SK-N-SH (cell line): ENCODE data around the gene GIPC2. TPM values are rescaled to one million over a fixed set of nuclear protein-coding genes. Genes with fewer than 3 reads are reported as not detected.

Experiments
- CTCF ChIA-PET: fragments of 300-600, 350-600 bp; formaldehyde crosslinking; extraction: SDS; loops from one replicate; lab custom pipeline; 2021; lab: Yijun Ruan, JAX
- POLR2A ChIA-PET: fragments of 350-600 bp; sonication (Branson Sonifier 250); formaldehyde crosslinking; extraction: SDS; loops from one replicate; lab custom pipeline; 2020; ENCODE audit warnings: antibody characterized with exemption, inconsistent platforms; lab: Yijun Ruan, JAX
- DNase-seq: peaks from one replicate; pipeline ENCODE4 v3.0.0; 2012
- H2AFZ ChIP-seq: fragments of 200-600 bp; sonication (generic); 2 replicates; pipeline ENCODE4 v1.8.1; 2016; ENCODE audit warnings: antibody characterized with exemption, mild to moderate bottlenecking, low read depth
- H3F3A ChIP-seq: fragments of 200-600 bp; sonication (generic); replicated peaks from 2 replicates; pipeline ENCODE3; 2016; ENCODE audit warnings: antibody characterized with exemption, mild to moderate bottlenecking; ENCODE audit not compliant: insufficient read depth
- H3K27ac ChIP-seq, 2 experiments: fragments of 200-500 bp in 1 of 2; fragments of 200-600 bp in 1 of 2; sonication (Bioruptor generic) in 1 of 2; sonication (generic), shearing (Covaris generic) in 1 of 2; 2 replicates each; pipeline versions ENCODE4 v1.5.1 to v1.6.1; 2014 to 2016; ENCODE audit warnings: low read depth in 2 of 2, inconsistent platforms in 1 of 2, low read length in 1 of 2, mild to moderate bottlenecking in 1 of 2, mixed read lengths in 1 of 2
- H3K27me3 ChIP-seq: fragments of 200-600 bp; sonication (generic), shearing (Covaris generic); 2 replicates; pipeline ENCODE4 v1.6.1; 2016; ENCODE audit warnings: mixed run types; ENCODE audit not compliant: insufficient read depth
- H3K36me3 ChIP-seq, 2 experiments: fragments of 200-500 bp in 1 of 2; fragments of 200-600 bp in 1 of 2; sonication (Bioruptor generic) in 1 of 2; sonication (generic) in 1 of 2; replicated peaks in 1 of 2; 2 replicates each; pipeline versions ENCODE3 to v1.5.1; 2014 to 2016; ENCODE audit warnings: low read length in 1 of 2, mild to moderate bottlenecking in 1 of 2; ENCODE audit not compliant: insufficient read depth in 2 of 2, control insufficient read depth in 1 of 2
- H3K4me1 ChIP-seq, 2 experiments: fragments of 200-500 bp in 1 of 2; fragments of 200-600 bp in 1 of 2; sonication (Bioruptor generic) in 1 of 2; sonication (generic), shearing (Covaris generic) in 1 of 2; 2 replicates each; pipeline versions ENCODE4 v1.5.1 to v1.6.1; 2014 to 2016; ENCODE audit warnings: low read depth in 1 of 2, low read length in 1 of 2, mixed run types in 1 of 2; ENCODE audit not compliant: insufficient read depth in 2 of 2, control insufficient read depth in 1 of 2
- H3K4me2 ChIP-seq: fragments of 200-600 bp; sonication (generic), shearing (Covaris generic); 2 replicates; pipeline ENCODE4 v1.6.1; 2017; ENCODE audit warnings: mixed run types
- H3K4me3 ChIP-seq, 2 experiments: fragments of 200-500 bp in 1 of 2; fragments of 200-600 bp in 1 of 2; sonication (Bioruptor generic) in 1 of 2; sonication (generic), shearing (Covaris generic) in 1 of 2; 2 replicates each; pipeline versions ENCODE4 v1.5.1 to v1.8.1; 2014 to 2016; ENCODE audit warnings: low read depth in 2 of 2, inconsistent platforms in 1 of 2, low read length in 1 of 2, mild to moderate bottlenecking in 1 of 2, mixed read lengths in 1 of 2, moderate library complexity in 1 of 2
- H3K79me2 ChIP-seq: fragments of 200-600 bp; sonication (generic); 2 replicates; pipeline ENCODE4 v1.8.1; 2017; ENCODE audit warnings: mild to moderate bottlenecking; ENCODE audit not compliant: insufficient read depth
- H3K9ac ChIP-seq: fragments of 200-600 bp; sonication (generic); 2 replicates; pipeline ENCODE4 v1.6.1; 2017; ENCODE audit warnings: mixed run types
- H3K9me2 ChIP-seq: fragments of 200-600 bp; sonication (generic); 2 replicates; pipeline ENCODE4 v1.6.1; 2017; ENCODE audit warnings: mixed run types
- H3K9me3 ChIP-seq: fragments of 200-600 bp; sonication (generic); 2 replicates; pipeline ENCODE4 v1.6.1; 2017; ENCODE audit warnings: mixed run types, mild to moderate bottlenecking, moderate library complexity
- H4K20me1 ChIP-seq: fragments of 200-600 bp; sonication (generic); 2 replicates; pipeline ENCODE4 v1.6.1; 2017; ENCODE audit warnings: mild to moderate bottlenecking, mixed run types; ENCODE audit not compliant: insufficient read depth
- FOXJ3 ChIP-seq: sonication (generic); formaldehyde crosslinking; IDR thresholded peaks from 2 replicates; pipeline ENCODE4 v1.5.1; 2020; ENCODE audit warnings: mild to moderate bottlenecking, missing genetic modification reagents
- GATA2 ChIP-seq: sonication (generic); formaldehyde crosslinking; IDR thresholded peaks from 2 replicates; pipeline ENCODE4 v1.5.0; 2020; ENCODE audit warnings: mild to moderate bottlenecking, missing genetic modification reagents
- JUND ChIP-seq: IDR thresholded peaks from 2 replicates; pipeline ENCODE4 v1.4.0; 2012
- NRF1 ChIP-seq: IDR thresholded peaks from 2 replicates; pipeline ENCODE4 v1.6.1; 2012; ENCODE audit warnings: low read depth, mild to moderate bottlenecking, low read length
- RCOR1 ChIP-seq: fragments of 150-350 bp; IDR thresholded peaks from 2 replicates; pipeline ENCODE4 v1.6.1; 2017; ENCODE audit warnings: antibody characterized with exemption, low read length
- REST ChIP-seq: IDR thresholded peaks from 2 replicates; pipeline ENCODE4 v1.6.1; 2012; ENCODE audit warnings: mild to moderate bottlenecking, low read depth, low read length, moderate library complexity
- SIN3A ChIP-seq: IDR thresholded peaks from 2 replicates; pipeline ENCODE4 v1.6.1; 2012; ENCODE audit warnings: low read depth, mild to moderate bottlenecking, low read length, moderate library complexity, borderline replicate concordance
- SMC3 ChIP-seq: IDR thresholded peaks from 2 replicates; pipeline ENCODE4 v1.6.1; 2012; ENCODE audit warnings: low read depth, low read length, improper control_type of control experiment
- TAF1 ChIP-seq: IDR thresholded peaks from 2 replicates; pipeline ENCODE4 v1.6.1; 2012; ENCODE audit warnings: low read depth, mild to moderate bottlenecking, low read length, moderate library complexity, borderline replicate concordance
- TCF12 ChIP-seq: IDR thresholded peaks from 2 replicates; pipeline ENCODE4 v1.4.0; 2012
- TEAD4 ChIP-seq: IDR thresholded peaks from 2 replicates; pipeline ENCODE4 v1.4.0; 2012; ENCODE audit warnings: mild to moderate bottlenecking, borderline replicate concordance; ENCODE audit not compliant: insufficient read depth
- USF1 ChIP-seq: IDR thresholded peaks from 2 replicates; pipeline ENCODE4 v1.4.0; 2012; ENCODE audit warnings: low read depth, borderline replicate concordance
- ZBTB33 ChIP-seq: IDR thresholded peaks from 2 replicates; pipeline ENCODE4 v1.4.0; 2012; ENCODE audit warnings: low read depth, borderline replicate concordance
- WGBS: methylation state at CpG from one replicate; pipeline ENCODE4 v1.1.6; 2017; ENCODE audit warnings: low lambda C conversion rate; 5-methylcytosine and 5-hydroxymethylcytosine counted together
- polyA plus RNA-seq, 3 experiments: library from polyadenylated mRNA; depleted of rRNA; stranded (reverse); fragments of >200 nt; gene quantifications; 2 replicates each; pipeline ENCODE4 v1.2.3, GENCODE V29; 2012
- TF ChIP-seq, protein P1 (sequence below): IDR thresholded peaks from 2 replicates; pipeline ENCODE4 v1.4.0; 2012; ENCODE audit warnings: low read depth

GIPC2 gene
- polyA plus RNA-seq, 1 of the 3 experiments (the other 2 are of a cell fraction): 0.02 TPM

GRCh38 chr1:78090472-78091133 lies 44.8 kb downstream of the GIPC2 start:
- H3K27ac ChIP-seq: peak overlapping the region; percentile 30 to 31; a peak in 2 of 4 replicates
- ChIA-PET POLR2A (no interaction called here), CTCF (no interaction called here)
- no peak for TF ChIP-seq RCOR1
- TF ChIP-seq TCF12: 0 out of 2 replicates have a peak, but pooled peaks have one; percentile 37
- H3F3A ChIP-seq: peaks cover 9% of the 10 kb centered on the region
- no peaks in the 10 kb centered on the region for H3K27me3 ChIP-seq
- H3K4me1 ChIP-seq: peaks cover 0 to 11% of the 10 kb centered on the region in 2 experiments; a peak in 1 of 4 replicates
- 65% methylated on average over 3 of the region's 3 CpGs for WGBS
- H3K9ac ChIP-seq: no peak overlapping the region
- H3K36me3 ChIP-seq: peaks cover 0 to 5% of the 10 kb centered on the region in 2 experiments
- H4K20me1 ChIP-seq: no peaks in the 10 kb centered on the region
- H3K9me2 ChIP-seq: no peaks in the 10 kb centered on the region
- no peak for DNase-seq
- no peaks in the 10 kb centered on the region for H3K79me2 ChIP-seq
- H3K9me3 ChIP-seq: peaks cover 6% of the 10 kb centered on the region; the same call in 1 of the 2 replicates
- no peak overlapping the region for H3K4me2 ChIP-seq
- H3K4me3 ChIP-seq: no peak overlapping the region
- no peak overlapping the region for H2AFZ ChIP-seq

GRCh38 chr1:78091215-78091813 lies 45.5 kb downstream of the GIPC2 start:
- Histone ChIP-seq H4K20me1 (no peaks in the 10 kb centered on the region), H3K4me1 (peaks cover 0 to 15% of the 10 kb centered on the region in 2 experiments; a peak in 1 of 4 replicates), H2AFZ (no peak overlapping the region), H3K9me3 (peaks cover 2% of the 10 kb centered on the region; the same call in 1 of the 2 replicates), H3K9ac (no peak overlapping the region), H3K4me2 (no peak overlapping the region), H3K4me3 (no peak overlapping the region), H3K79me2 (no peaks in the 10 kb centered on the region), H3F3A (peaks cover 16% of the 10 kb centered on the region), H3K27me3 (no peaks in the 10 kb centered on the region), H3K27ac (no peak overlapping the region; a peak in 1 of 4 replicates), H3K36me3 (no peaks in the 10 kb centered on the region), H3K9me2 (no peaks in the 10 kb centered on the region)
- ChIA-PET CTCF (no interaction called here), POLR2A (no interaction called here)
- DNase-seq: no peak
- TF ChIP-seq NRF1: no peak
- no peak for TF ChIP-seq TAF1
- TF ChIP-seq, protein P1, sequence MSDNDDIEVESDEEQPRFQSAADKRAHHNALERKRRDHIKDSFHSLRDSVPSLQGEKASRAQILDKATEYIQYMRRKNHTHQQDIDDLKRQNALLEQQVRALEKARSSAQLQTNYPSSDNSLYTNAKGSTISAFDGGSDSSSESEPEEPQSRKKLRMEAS: no peak
- TF ChIP-seq FOXJ3: no peak
- TF ChIP-seq REST: no peak
- no peak for TF ChIP-seq JUND
- no peak for TF ChIP-seq USF1
- no peak for TF ChIP-seq GATA2 (CRISPR knock-in tag)
- TF ChIP-seq SIN3A: no peak
- no peak for TF ChIP-seq SMC3
- no peak for TF ChIP-seq TEAD4
- TF ChIP-seq ZBTB33: no peak
- 96% methylated on average over 18 of the region's 18 CpGs for WGBS
